ENCODE measurements around the gene PSAPL1.

PSAPL1 gene

DNA sequence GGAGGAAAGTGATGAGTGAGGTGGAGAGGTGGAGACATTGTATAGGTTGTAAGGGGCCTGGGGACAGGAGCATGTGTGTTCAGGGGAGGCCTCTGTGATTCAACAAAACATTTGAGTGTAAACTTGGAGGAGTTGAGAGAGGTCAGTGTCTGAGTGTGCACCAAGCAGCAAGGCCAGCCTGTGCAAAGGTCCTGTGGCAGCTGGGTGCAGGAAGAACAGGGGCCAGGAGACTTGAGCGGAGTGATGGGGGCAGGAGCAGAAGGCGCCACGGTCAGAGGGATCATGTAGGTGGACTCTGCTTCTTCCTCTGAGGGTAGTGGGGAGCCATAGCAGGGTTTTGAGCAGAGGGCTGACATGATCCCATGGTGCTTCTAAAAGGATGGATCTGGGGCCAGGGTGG, 9.6 kb upstream of the PSAPL1 start:
- Histone ChIP-seq H2AFZ (ENCODE audit: low read depth) (no peak overlapping the region), H3K27me3 (ENCODE audit: insufficient read depth, low read depth) (peaks cover 3% of the 10 kb centered on the region; the same call in 1 of the 2 replicates), H3K36me3 (ENCODE audit: insufficient read depth) (no peaks in the 10 kb centered on the region), H3K4me2 (no peak overlapping the region), H3K79me2 (ENCODE audit: insufficient read depth, low read depth) (no peaks in the 10 kb centered on the region), H4K20me1 (ENCODE audit: insufficient read depth) (no peaks in the 10 kb centered on the region), H3K4me3 (IDR thresholded peaks at IDR 0.05; ENCODE audit: insufficient read depth, low read depth, low read length) (no peak overlapping the region), H3K4me1 (ENCODE audit: low read depth, poor library complexity, severe bottlenecking) (no peaks in the 10 kb centered on the region), H3K9ac (no peak overlapping the region), H3K27ac (no peak overlapping the region)
- TF ChIP-seq, protein P1, sequence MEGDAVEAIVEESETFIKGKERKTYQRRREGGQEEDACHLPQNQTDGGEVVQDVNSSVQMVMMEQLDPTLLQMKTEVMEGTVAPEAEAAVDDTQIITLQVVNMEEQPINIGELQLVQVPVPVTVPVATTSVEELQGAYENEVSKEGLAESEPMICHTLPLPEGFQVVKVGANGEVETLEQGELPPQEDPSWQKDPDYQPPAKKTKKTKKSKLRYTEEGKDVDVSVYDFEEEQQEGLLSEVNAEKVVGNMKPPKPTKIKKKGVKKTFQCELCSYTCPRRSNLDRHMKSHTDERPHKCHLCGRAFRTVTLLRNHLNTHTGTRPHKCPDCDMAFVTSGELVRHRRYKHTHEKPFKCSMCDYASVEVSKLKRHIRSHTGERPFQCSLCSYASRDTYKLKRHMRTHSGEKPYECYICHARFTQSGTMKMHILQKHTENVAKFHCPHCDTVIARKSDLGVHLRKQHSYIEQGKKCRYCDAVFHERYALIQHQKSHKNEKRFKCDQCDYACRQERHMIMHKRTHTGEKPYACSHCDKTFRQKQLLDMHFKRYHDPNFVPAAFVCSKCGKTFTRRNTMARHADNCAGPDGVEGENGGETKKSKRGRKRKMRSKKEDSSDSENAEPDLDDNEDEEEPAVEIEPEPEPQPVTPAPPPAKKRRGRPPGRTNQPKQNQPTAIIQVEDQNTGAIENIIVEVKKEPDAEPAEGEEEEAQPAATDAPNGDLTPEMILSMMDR (conservative IDR thresholded peaks at IDR 0.05; ENCODE audit: low read depth, low read length): no peak

DNA sequence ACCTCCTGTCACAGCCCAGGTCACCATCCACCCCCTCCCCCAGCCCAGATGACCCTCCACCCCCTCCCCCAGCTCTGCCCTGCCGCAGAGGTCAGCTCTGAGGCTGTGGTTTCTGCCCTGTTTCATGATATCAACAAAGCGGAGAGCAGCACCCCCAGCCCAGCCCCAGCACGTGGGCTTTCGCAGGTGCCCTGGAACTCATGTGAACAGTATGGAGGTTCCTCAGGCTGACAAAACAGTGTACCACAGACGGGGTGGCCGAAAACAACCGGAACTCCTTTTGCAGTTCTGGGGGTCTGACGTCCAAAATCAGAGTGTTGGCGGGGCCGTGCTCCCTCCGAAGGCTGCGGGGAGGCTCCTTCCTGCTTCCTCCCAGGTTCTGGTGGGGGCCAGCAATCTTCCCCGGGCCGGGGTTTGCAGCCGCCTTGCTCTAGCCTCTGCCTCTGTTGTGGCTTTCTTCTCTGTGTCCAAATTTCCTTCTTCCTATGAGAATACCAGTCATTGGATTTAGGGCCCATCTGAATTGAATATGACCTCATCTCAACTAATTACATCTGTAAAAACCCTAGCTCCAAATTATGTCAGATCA, 7.9 kb upstream of the PSAPL1 start:
- no peak overlapping the region for H3K27ac ChIP-seq
- no peak overlapping the region for H2AFZ ChIP-seq (ENCODE audit: low read depth)
- no peak overlapping the region for H3K4me2 ChIP-seq
- no peaks in the 10 kb centered on the region for H4K20me1 ChIP-seq (ENCODE audit: insufficient read depth)
- H3K27me3 ChIP-seq (ENCODE audit: insufficient read depth, low read depth): peaks cover 3% of the 10 kb centered on the region; the same call in 1 of the 2 replicates
- H3K9ac ChIP-seq: no peak overlapping the region
- no peaks in the 10 kb centered on the region for H3K4me1 ChIP-seq (ENCODE audit: low read depth, poor library complexity, severe bottlenecking)
- H3K79me2 ChIP-seq (ENCODE audit: insufficient read depth, low read depth): no peaks in the 10 kb centered on the region
- H3K4me3 ChIP-seq (IDR thresholded peaks at IDR 0.05; ENCODE audit: insufficient read depth, low read depth, low read length): no peak overlapping the region
- no peaks in the 10 kb centered on the region for H3K36me3 ChIP-seq (ENCODE audit: insufficient read depth)
- TF ChIP-seq, protein P1 (conservative IDR thresholded peaks at IDR 0.05; ENCODE audit: low read depth, low read length): no peak

DNA sequence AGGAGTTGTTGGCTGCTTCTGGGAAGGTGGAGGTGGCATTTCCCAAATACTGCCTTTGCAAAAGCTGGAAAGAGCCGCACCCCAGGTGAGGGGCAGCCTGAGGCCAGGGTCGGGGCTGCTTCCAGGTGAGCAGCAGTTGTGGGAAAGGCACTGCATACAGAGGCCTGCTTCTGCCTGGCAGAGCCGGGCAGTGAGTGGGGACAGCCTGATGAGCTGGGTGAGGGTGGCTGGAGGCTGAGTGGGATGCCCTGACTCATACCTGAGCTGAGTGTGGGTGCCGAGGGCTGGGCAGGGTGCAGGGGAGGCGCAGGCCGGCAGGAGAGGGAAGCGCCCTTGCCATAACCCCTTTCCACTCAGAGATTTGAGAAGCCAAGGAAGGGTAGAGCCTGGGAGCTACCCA, 6.5 kb upstream of the PSAPL1 start:
- no peaks in the 10 kb centered on the region for H3K4me1 ChIP-seq (ENCODE audit: low read depth, poor library complexity, severe bottlenecking)

DNA sequence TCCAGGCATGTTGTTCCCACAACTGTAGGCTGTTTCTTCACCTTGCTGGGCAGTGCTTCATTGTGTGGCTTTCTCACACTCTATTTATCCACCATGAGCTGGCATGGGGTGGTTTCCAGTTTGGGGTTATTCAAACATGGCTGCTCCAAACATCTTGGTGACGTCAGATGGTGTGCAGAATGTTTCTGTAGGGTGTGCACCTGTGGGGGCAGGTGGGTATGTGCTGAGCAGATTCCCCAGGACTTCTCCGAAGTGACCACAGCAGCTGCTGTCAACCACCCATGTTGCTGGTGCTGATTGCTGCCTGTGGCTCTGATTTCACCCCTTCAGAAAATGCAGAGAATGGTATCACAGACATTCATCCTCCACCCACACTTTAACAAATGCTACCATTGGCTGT, 5.0 kb upstream of the PSAPL1 start:
- no peaks in the 10 kb centered on the region for H3K4me1 ChIP-seq (ENCODE audit: low read depth, poor library complexity, severe bottlenecking)
- no peak overlapping the region for H3K4me2 ChIP-seq
- no peak overlapping the region for H3K27ac ChIP-seq
- H3K27me3 ChIP-seq (ENCODE audit: insufficient read depth, low read depth): 0 out of 2 replicates have a peak, but pooled peaks cover 3% of the 10 kb centered on the region
- H3K36me3 ChIP-seq (ENCODE audit: insufficient read depth): no peaks in the 10 kb centered on the region
- H4K20me1 ChIP-seq (ENCODE audit: insufficient read depth): no peaks in the 10 kb centered on the region
- no peak overlapping the region for H3K4me3 ChIP-seq (IDR thresholded peaks at IDR 0.05; ENCODE audit: insufficient read depth, low read depth, low read length)
- H3K79me2 ChIP-seq (ENCODE audit: insufficient read depth, low read depth): no peaks in the 10 kb centered on the region
- H3K9ac ChIP-seq: no peak overlapping the region
- TF ChIP-seq, protein P1 (conservative IDR thresholded peaks at IDR 0.05; ENCODE audit: low read depth, low read length): no peak
- H2AFZ ChIP-seq (ENCODE audit: low read depth): no peak overlapping the region

More for the DNA sequence above, 6.5 kb upstream of the PSAPL1 start:
- no peaks in the 10 kb centered on the region for H4K20me1 ChIP-seq (ENCODE audit: insufficient read depth)
- H3K79me2 ChIP-seq (ENCODE audit: insufficient read depth, low read depth): no peaks in the 10 kb centered on the region
- no peak overlapping the region for H3K27ac ChIP-seq
- no peak overlapping the region for H3K4me3 ChIP-seq (IDR thresholded peaks at IDR 0.05; ENCODE audit: insufficient read depth, low read depth, low read length)
- H2AFZ ChIP-seq (ENCODE audit: low read depth): no peak overlapping the region
- TF ChIP-seq, protein P1 (conservative IDR thresholded peaks at IDR 0.05; ENCODE audit: low read depth, low read length): no peak
- no peaks in the 10 kb centered on the region for H3K36me3 ChIP-seq (ENCODE audit: insufficient read depth)
- peaks cover 3% of the 10 kb centered on the region; the same call in 1 of the 2 replicates for H3K27me3 ChIP-seq (ENCODE audit: insufficient read depth, low read depth)
- no peak overlapping the region for H3K9ac ChIP-seq
- no peak overlapping the region for H3K4me2 ChIP-seq
